Measurements from ENCODE around the gene SCRT2. TPM values are rescaled to one million over a fixed set of nuclear protein-coding genes. Genes with fewer than 3 reads are reported as not detected.

Gene SCRT2
- total RNA-seq, 1 experiment from 2014 or later, result not detected

DNA sequence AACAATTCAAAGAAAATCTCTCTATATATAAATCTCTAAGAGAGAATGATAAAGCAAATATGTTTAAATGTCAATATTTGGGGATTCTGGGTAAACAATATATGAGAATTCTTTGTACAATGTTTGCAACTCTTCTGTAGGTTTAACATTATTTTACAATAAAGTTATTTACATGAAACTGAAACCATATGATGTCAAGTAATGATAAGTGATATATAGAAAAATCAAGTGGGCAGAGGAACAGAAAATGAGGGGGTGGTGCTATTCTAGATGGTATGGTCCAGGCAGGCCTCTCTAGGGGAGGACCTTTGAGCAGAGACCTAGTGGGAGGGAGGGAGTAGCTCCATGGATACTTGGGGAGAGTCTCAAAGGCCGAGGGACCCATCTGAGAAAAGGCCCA, 16.4 kb upstream of the SCRT2 start:
- H4K91ac ChIP-seq (ENCODE audit: insufficient read length, low read depth, low read length), result no peak overlapping the region
- H3K9ac ChIP-seq (ENCODE audit: extremely low read depth, insufficient read length, low read length), result no peak overlapping the region
- H3K23ac ChIP-seq (ENCODE audit: insufficient read length, low read depth, low read length), result no peak overlapping the region
- H3K4me3 Mint-ChIP-seq, result no peak overlapping the region
- H3K27ac Mint-ChIP-seq, result no peak overlapping the region
- H3K79me1 ChIP-seq (ENCODE audit: insufficient read depth, low read depth, low read length, poor library complexity, severe bottlenecking), result no peaks in the 10 kb centered on the region
- H2BK12ac ChIP-seq (ENCODE audit: insufficient read length, low read depth, low read length), result no peak overlapping the region
- H3K27me3 ChIP-seq (ENCODE audit: insufficient read depth, low read length), result no peaks in the 10 kb centered on the region
- no peak overlapping the region for H2BK5ac ChIP-seq (ENCODE audit: insufficient read length, low read length)
- H3K56ac ChIP-seq (ENCODE audit: insufficient read length, low read depth, low read length), result no peak overlapping the region
- TF ChIP-seq, protein P1, sequence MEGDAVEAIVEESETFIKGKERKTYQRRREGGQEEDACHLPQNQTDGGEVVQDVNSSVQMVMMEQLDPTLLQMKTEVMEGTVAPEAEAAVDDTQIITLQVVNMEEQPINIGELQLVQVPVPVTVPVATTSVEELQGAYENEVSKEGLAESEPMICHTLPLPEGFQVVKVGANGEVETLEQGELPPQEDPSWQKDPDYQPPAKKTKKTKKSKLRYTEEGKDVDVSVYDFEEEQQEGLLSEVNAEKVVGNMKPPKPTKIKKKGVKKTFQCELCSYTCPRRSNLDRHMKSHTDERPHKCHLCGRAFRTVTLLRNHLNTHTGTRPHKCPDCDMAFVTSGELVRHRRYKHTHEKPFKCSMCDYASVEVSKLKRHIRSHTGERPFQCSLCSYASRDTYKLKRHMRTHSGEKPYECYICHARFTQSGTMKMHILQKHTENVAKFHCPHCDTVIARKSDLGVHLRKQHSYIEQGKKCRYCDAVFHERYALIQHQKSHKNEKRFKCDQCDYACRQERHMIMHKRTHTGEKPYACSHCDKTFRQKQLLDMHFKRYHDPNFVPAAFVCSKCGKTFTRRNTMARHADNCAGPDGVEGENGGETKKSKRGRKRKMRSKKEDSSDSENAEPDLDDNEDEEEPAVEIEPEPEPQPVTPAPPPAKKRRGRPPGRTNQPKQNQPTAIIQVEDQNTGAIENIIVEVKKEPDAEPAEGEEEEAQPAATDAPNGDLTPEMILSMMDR (conservative IDR thresholded peaks at IDR 0.05), result no peak
- H3K36me3 Mint-ChIP-seq (ENCODE audit: insufficient read depth in 1 of 3, low read depth in 3 of 3), result no peaks in the 10 kb centered on the region
- H4K8ac ChIP-seq (replicated peaks; ENCODE audit: insufficient read length, low read depth, low read length), result no peak overlapping the region
- no peak overlapping the region for H2BK15ac ChIP-seq (ENCODE audit: low read depth, low read length)
- no peaks in the 10 kb centered on the region for H3K4me1 ChIP-seq (ENCODE audit: insufficient read depth, low read length)
- no peak overlapping the region for H3K4me2 ChIP-seq (ENCODE audit: insufficient read depth, insufficient read length, low read length)
- no peak overlapping the region for H2AK5ac ChIP-seq (ENCODE audit: insufficient read length, low read length)
- no peak for DNase-seq
- H3K9me3 Mint-ChIP-seq, result no peaks in the 10 kb centered on the region
- H4K5ac ChIP-seq (ENCODE audit: insufficient read length, low read depth, low read length), result no peak overlapping the region
- no peak overlapping the region for H3K27ac ChIP-seq (ENCODE audit: insufficient read length, low read depth, low read length)
- no peaks in the 10 kb centered on the region for H3K23me2 ChIP-seq (ENCODE audit: insufficient read length, low read depth, low read length, poor library complexity, severe bottlenecking)
- H3K4ac ChIP-seq (ENCODE audit: low read depth, low read length), result no peak overlapping the region
- no CpG with 5 or more reads among the region's 1 CpG for WGBS (ENCODE audit: extremely low coverage, insufficient read length, low lambda C conversion rate)
- no peak overlapping the region for H2BK20ac ChIP-seq (ENCODE audit: low read depth, low read length, poor library complexity, severe bottlenecking)
- H3K27me3 Mint-ChIP-seq (ENCODE audit: low read depth), result peaks cover 8% of the 10 kb centered on the region; the same call in 1 of the 2 replicates
- H2AFZ ChIP-seq (ENCODE audit: low read length), result no peak overlapping the region
- no peak overlapping the region for H3K14ac ChIP-seq (ENCODE audit: insufficient read depth, low read length)
- H2BK120ac ChIP-seq (ENCODE audit: low read depth, low read length, poor library complexity, severe bottlenecking), result no peak overlapping the region
- H3K79me2 ChIP-seq (ENCODE audit: insufficient read depth, low read length), result no peaks in the 10 kb centered on the region
- no peaks in the 10 kb centered on the region for H4K20me1 ChIP-seq (ENCODE audit: control insufficient read depth, insufficient read depth, insufficient read length)
- peaks cover 15 to 26% of the 10 kb centered on the region in 2 experiments for H3K4me1 Mint-ChIP-seq
- no peak overlapping the region for H3K18ac ChIP-seq (ENCODE audit: insufficient read length, low read depth, low read length)
- H3T11ph ChIP-seq (ENCODE audit: low read length), result no peak overlapping the region
- no peaks in the 10 kb centered on the region for H3K9me3 ChIP-seq (ENCODE audit: control insufficient read depth, low read depth, low read length)

Data from H9 (cell line).